ENCODE data around the gene TMEM219.

Gene TMEM219

GRCh38 chr16:29961479-29962343 lies at the start of gene TMEM219 (continued):
- no peak for TF ChIP-seq ZBTB21 (tag by site-specific recombination; IDR thresholded peaks at IDR 0.05)
- peak; percentile 33; the same call in 1 of the 2 replicates for TF ChIP-seq KLF7 (tag by site-specific recombination; IDR thresholded peaks at IDR 0.05; ENCODE audit: borderline replicate concordance)
- peak; percentile 37 for TF ChIP-seq ZXDB (tag by site-specific recombination; IDR thresholded peaks at IDR 0.05)
- TF ChIP-seq ZNF354C (tag by site-specific recombination; IDR thresholded peaks at IDR 0.05; ENCODE audit: borderline replicate concordance, low read depth): no peak
- no peak for TF ChIP-seq ZNF530 (tag by site-specific recombination; IDR thresholded peaks at IDR 0.05; ENCODE audit: low read depth)
- TF ChIP-seq ZNF561 (tag by site-specific recombination; IDR thresholded peaks at IDR 0.05; ENCODE audit: borderline replicate concordance): peak; percentile 89
- peak; percentile 53; the same call in 1 of the 2 replicates for TF ChIP-seq ZNF629 (tag by site-specific recombination; IDR thresholded peaks at IDR 0.05)
- peak; percentile 7 for TF ChIP-seq ZNF398 (tag by site-specific recombination; IDR thresholded peaks at IDR 0.05)
- TF ChIP-seq ZBTB6 (tag by site-specific recombination; IDR thresholded peaks at IDR 0.05): no peak
- no peak for TF ChIP-seq ZBTB10 (tag by site-specific recombination; IDR thresholded peaks at IDR 0.05)
- TF ChIP-seq ZNF211 (tag by site-specific recombination; IDR thresholded peaks at IDR 0.05; ENCODE audit: low read depth): no peak
- peak; percentile 77; the same call in 1 of the 2 replicates for TF ChIP-seq HOXC10 (CRISPR knock-in tag; IDR thresholded peaks at IDR 0.05)
- TF ChIP-seq ZNF544 (tag by site-specific recombination; IDR thresholded peaks at IDR 0.05): no peak
- TF ChIP-seq ZNF280D (tag by site-specific recombination; IDR thresholded peaks at IDR 0.05): no peak
- no peak for TF ChIP-seq SCRT2 (tag by site-specific recombination; IDR thresholded peaks at IDR 0.05)
- TF ChIP-seq PRDM10 (tag by site-specific recombination; IDR thresholded peaks at IDR 0.05): peak; percentile 100
- no peak for TF ChIP-seq ZNF571 (tag by site-specific recombination; IDR thresholded peaks at IDR 0.05)
- peak; percentile 60 for TF ChIP-seq ZNF341 (tag by site-specific recombination; IDR thresholded peaks at IDR 0.05; ENCODE audit: low read depth)
- TF ChIP-seq ZNF513 (tag by site-specific recombination; IDR thresholded peaks at IDR 0.05): no peak
- no peak for TF ChIP-seq TSHZ1 (tag by site-specific recombination; IDR thresholded peaks at IDR 0.05; ENCODE audit: borderline replicate concordance)

Data from HEK293 (cell line).